ENCODE data around the gene ACTN1. TPM values are rescaled to one million over a fixed set of nuclear protein-coding genes. Genes with fewer than 3 reads are reported as not detected.

The ACTN1 gene
- total and polyA plus RNA-seq, 10 of the 15 experiments (the other 5 are each of a cell fraction or from before 2014, with no cell fraction given): 0.14 to 39.4 (median 2.6) TPM

DNA sequence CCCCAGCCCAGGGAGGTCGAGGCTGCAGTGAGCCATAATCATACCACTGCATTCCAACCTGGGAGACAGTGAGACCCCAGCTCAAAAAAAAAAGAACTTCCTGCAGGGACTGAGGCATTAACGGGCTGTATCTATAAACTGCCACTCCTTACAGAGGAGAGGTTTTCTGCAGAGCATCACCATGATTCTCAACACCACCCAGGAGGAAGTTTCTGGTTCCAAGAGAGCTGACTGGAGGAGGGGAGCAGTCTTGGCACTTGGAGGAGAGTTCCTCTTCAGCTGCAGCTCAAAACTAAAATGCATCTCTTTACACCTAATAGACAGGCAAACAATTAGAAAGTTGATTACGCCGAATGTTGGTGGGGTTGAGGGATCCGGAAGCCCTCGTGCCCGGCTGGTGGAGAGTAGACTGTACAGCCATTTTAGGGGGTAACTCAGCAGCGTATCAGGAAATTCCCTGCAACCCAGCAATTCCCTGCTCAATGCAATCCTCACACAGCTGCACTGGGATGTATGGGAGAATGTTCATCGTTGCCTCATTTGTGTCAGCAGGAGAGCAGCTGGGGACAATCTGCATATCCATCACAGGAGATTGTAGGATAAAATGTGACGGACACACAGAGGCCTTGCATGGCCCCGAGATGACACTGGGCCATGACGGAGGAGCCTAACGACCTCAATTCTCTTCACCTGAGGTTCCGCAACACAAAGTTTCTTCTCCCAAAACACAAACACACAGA, 36.6 kb downstream of the ACTN1 start:
- no TSS peak for BruUV-seq (replicated peaks)
- no peaks in the 10 kb centered on the region for H3K36me3 ChIP-seq (ENCODE audit: control insufficient read depth in 2 of 2, insufficient read depth in 2 of 2, low read length in 1 of 2)
- SMC1A ChIA-PET (ENCODE audit: uncharacterized antibody, unreplicated experiment): no interaction called here
- no peaks in the 10 kb centered on the region for H3K79me2 ChIP-seq (ENCODE audit: control insufficient read depth, insufficient read depth, low read length)
- no peaks in the 10 kb centered on the region; the same call in 1 of the 2 replicates for H4K20me1 ChIP-seq (ENCODE audit: control insufficient read depth, insufficient read depth)
- no peak for DNase-seq (ENCODE audit: low read depth, low spot score)
- H3K9me3 ChIP-seq (replicated peaks; ENCODE audit: control insufficient read depth, insufficient read depth, low read length): no peaks in the 10 kb centered on the region
- H3K27me3 ChIP-seq (replicated peaks in 1 of 2; ENCODE audit: control insufficient read depth in 2 of 2, insufficient read depth in 2 of 2, low read length in 1 of 2): 0 out of 4 replicates have a peak, but pooled peaks cover 0 to 4% of the 10 kb centered on the region in 2 experiments
- RAD21 ChIA-PET (ENCODE audit: unreplicated experiment): no interaction called here
- POLR2A ChIA-PET: no interaction called here
- no peak overlapping the region for H3K27ac ChIP-seq (ENCODE audit: control insufficient read depth, insufficient read depth)
- intact Hi-C loops (cut with micrococcal nuclease; ENCODE audit: unreplicated experiment) (no loop called here), in situ Hi-C loops (cut with MboI) (no loop called here)
- no peak overlapping the region for H3K4me3 ChIP-seq
- H3K9ac ChIP-seq (ENCODE audit: control insufficient read depth, insufficient read depth, low read length): no peak overlapping the region
- CTCF ChIA-PET: interaction anchor here (0.8 to 0.9 kb wide), 2 partner anchors 10 to 148 kb away, joined by 3 to 6 read pairs; no protein-coding TSS in a partner anchor
- FAIRE-seq: no peak
- peaks cover 3% of the 10 kb centered on the region; the same call in 1 of the 2 replicates for H3K4me1 ChIP-seq (ENCODE audit: control insufficient read depth, insufficient read depth, low read length)
- H2AFZ ChIP-seq (ENCODE audit: control insufficient read depth, low read depth, low read length): no peak overlapping the region
- ATAC-seq: no peak
- no peak overlapping the region for H3K4me2 ChIP-seq (ENCODE audit: control insufficient read depth, insufficient read depth)
- 48% methylated on average over 14 of the region's 14 CpGs for WGBS (ENCODE audit: insufficient coverage, insufficient replicate concordance, low lambda C conversion rate, missing lambda C conversion rate)
- TF ChIP-seq NFYB (IDR thresholded peaks at IDR 0.05; ENCODE audit: insufficient read depth, low read depth, low read length) (no peak), EED (IDR thresholded peaks at IDR 0.05; ENCODE audit: low read depth) (no peak), ZBED1 (IDR thresholded peaks at IDR 0.05; ENCODE audit: borderline replicate concordance) (no peak), HCFC1 (IDR thresholded peaks at IDR 0.05; ENCODE audit: low read length) (no peak), SMC3 (IDR thresholded peaks at IDR 0.05; ENCODE audit: borderline replicate concordance, low read length) (no peak), PML (IDR thresholded peaks at IDR 0.05; ENCODE audit: low read length) (no peak), ZSCAN29 (IDR thresholded peaks at IDR 0.05) (no peak), BCL11A (IDR thresholded peaks at IDR 0.05; ENCODE audit: low read depth, low read length) (no peak), FOXM1 (IDR thresholded peaks at IDR 0.05; ENCODE audit: low read depth, low read length) (no peak), HDAC2 (IDR thresholded peaks at IDR 0.05) (no peak), BHLHE40 (IDR thresholded peaks at IDR 0.05; ENCODE audit: borderline replicate concordance in 1 of 2, low read depth in 2 of 2, low read length in 1 of 2) (no peak), BMI1 (IDR thresholded peaks at IDR 0.05; ENCODE audit: borderline replicate concordance) (no peak), TARDBP (IDR thresholded peaks at IDR 0.05; ENCODE audit: borderline replicate concordance) (no peak), MTA2 (IDR thresholded peaks at IDR 0.05; ENCODE audit: low read depth) (no peak)
- TF ChIP-seq, protein P1, sequence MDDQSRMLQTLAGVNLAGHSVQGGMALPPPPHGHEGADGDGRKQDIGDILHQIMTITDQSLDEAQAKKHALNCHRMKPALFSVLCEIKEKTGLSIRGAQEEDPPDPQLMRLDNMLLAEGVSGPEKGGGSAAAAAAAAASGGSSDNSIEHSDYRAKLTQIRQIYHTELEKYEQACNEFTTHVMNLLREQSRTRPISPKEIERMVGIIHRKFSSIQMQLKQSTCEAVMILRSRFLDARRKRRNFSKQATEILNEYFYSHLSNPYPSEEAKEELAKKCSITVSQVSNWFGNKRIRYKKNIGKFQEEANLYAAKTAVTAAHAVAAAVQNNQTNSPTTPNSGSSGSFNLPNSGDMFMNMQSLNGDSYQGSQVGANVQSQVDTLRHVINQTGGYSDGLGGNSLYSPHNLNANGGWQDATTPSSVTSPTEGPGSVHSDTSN (IDR thresholded peaks at IDR 0.05; ENCODE audit: insufficient replicate concordance, low read depth, low read length): no peak
- TF ChIP-seq, protein P2, sequence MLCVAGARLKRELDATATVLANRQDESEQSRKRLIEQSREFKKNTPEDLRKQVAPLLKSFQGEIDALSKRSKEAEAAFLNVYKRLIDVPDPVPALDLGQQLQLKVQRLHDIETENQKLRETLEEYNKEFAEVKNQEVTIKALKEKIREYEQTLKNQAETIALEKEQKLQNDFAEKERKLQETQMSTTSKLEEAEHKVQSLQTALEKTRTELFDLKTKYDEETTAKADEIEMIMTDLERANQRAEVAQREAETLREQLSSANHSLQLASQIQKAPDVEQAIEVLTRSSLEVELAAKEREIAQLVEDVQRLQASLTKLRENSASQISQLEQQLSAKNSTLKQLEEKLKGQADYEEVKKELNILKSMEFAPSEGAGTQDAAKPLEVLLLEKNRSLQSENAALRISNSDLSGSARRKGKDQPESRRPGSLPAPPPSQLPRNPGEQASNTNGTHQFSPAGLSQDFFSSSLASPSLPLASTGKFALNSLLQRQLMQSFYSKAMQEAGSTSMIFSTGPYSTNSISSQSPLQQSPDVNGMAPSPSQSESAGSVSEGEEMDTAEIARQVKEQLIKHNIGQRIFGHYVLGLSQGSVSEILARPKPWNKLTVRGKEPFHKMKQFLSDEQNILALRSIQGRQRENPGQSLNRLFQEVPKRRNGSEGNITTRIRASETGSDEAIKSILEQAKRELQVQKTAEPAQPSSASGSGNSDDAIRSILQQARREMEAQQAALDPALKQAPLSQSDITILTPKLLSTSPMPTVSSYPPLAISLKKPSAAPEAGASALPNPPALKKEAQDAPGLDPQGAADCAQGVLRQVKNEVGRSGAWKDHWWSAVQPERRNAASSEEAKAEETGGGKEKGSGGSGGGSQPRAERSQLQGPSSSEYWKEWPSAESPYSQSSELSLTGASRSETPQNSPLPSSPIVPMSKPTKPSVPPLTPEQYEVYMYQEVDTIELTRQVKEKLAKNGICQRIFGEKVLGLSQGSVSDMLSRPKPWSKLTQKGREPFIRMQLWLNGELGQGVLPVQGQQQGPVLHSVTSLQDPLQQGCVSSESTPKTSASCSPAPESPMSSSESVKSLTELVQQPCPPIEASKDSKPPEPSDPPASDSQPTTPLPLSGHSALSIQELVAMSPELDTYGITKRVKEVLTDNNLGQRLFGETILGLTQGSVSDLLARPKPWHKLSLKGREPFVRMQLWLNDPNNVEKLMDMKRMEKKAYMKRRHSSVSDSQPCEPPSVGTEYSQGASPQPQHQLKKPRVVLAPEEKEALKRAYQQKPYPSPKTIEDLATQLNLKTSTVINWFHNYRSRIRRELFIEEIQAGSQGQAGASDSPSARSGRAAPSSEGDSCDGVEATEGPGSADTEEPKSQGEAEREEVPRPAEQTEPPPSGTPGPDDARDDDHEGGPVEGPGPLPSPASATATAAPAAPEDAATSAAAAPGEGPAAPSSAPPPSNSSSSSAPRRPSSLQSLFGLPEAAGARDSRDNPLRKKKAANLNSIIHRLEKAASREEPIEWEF (IDR thresholded peaks at IDR 0.05; ENCODE audit: insufficient replicate concordance, low read depth, low read length): no peak

Data from GM12878 (cell line).